DOHH2 (cell line): ENCODE measurements around the gene PALLD.

ENCODE experiments used
- H3F3A ChIP-seq: fragments of 200-600 bp; sonication (generic), shearing (Covaris generic); 2 replicates; pipeline ENCODE4 v1.6.0; 2016; ENCODE audit warnings: antibody characterized with exemption, mild to moderate bottlenecking; ENCODE audit not compliant: control insufficient read depth, insufficient read depth
- H3K27ac ChIP-seq: fragments of 200-600 bp; sonication (generic); 2 replicates; pipeline ENCODE4 v1.5.1; 2014; ENCODE audit warnings: low read depth, mild to moderate bottlenecking, low read length, moderate library complexity
- H3K27me3 ChIP-seq: fragments of 200-600 bp; sonication (generic); 2 replicates; pipeline ENCODE4 v1.6.1; 2014; ENCODE audit warnings: mild to moderate bottlenecking, low read length, mixed read lengths; ENCODE audit not compliant: control insufficient read depth
- H3K36me3 ChIP-seq: fragments of 200-600 bp; sonication (generic); 2 replicates; pipeline ENCODE4 v1.6.1; 2014; ENCODE audit warnings: mild to moderate bottlenecking, low read length, moderate library complexity, mixed read lengths; ENCODE audit not compliant: control insufficient read depth
- H3K4me1 ChIP-seq: fragments of 200-600 bp; sonication (generic); 2 replicates; pipeline ENCODE4 v1.6.1; 2014; ENCODE audit warnings: mild to moderate bottlenecking, low read length, mixed read lengths; ENCODE audit not compliant: control insufficient read depth
- H3K4me2 ChIP-seq: fragments of 200-600 bp; sonication (generic); 2 replicates; pipeline ENCODE4 v1.6.0; 2014; ENCODE audit warnings: mild to moderate bottlenecking, low read length, moderate library complexity
- H3K4me3 ChIP-seq: fragments of 200-600 bp; sonication (generic); 2 replicates; pipeline ENCODE4 v1.5.1; 2014; ENCODE audit warnings: mild to moderate bottlenecking, low read length, mixed read lengths
- H3K79me2 ChIP-seq: fragments of 200-600 bp; sonication (generic); 2 replicates; pipeline ENCODE4 v1.6.1; 2014; ENCODE audit warnings: mild to moderate bottlenecking, low read length, mixed read lengths; ENCODE audit not compliant: control insufficient read depth
- H3K9me2 ChIP-seq: fragments of 200-600 bp; sonication (generic); replicated peaks from 2 replicates; pipeline ENCODE4 v1.6.1; 2014; ENCODE audit warnings: mild to moderate bottlenecking, low read length, mixed read lengths; ENCODE audit not compliant: control insufficient read depth
- H3K9me3 ChIP-seq: fragments of 200-600 bp; sonication (generic); 2 replicates; pipeline ENCODE4 v1.6.1; 2014; ENCODE audit warnings: antibody characterized with exemption, low read length, mixed read lengths; ENCODE audit not compliant: control insufficient read depth, insufficient read depth
- H4K20me1 ChIP-seq: fragments of 200-600 bp; sonication (generic); 2 replicates; pipeline ENCODE4 v1.6.0; 2014; ENCODE audit warnings: low read depth, mild to moderate bottlenecking, antibody characterized with exemption, low read length, moderate library complexity; ENCODE audit not compliant: control insufficient read depth, insufficient read depth
- EZH2phosphoT487 ChIP-seq: fragments of 200-600 bp; sonication (generic); IDR thresholded peaks from 2 replicates; pipeline ENCODE4 v1.6.1; 2017; ENCODE audit warnings: borderline replicate concordance, mild to moderate bottlenecking, antibody characterized with exemption, low read length, moderate library complexity, mixed read lengths
- TF ChIP-seq, protein P1 (sequence below): fragments of 200-600 bp; sonication (generic); IDR thresholded peaks from one replicate; pipeline ENCODE4 v1.5.1; 2014; ENCODE audit warnings: antibody characterized with exemption, mild to moderate bottlenecking, low read depth, low read length; ENCODE audit not compliant: poor library complexity, severe bottlenecking

The PALLD gene

GRCh38 chr4:168893807-168894206, 397.0 kb downstream of the PALLD start:
- no peaks in the 10 kb centered on the region for H4K20me1 ChIP-seq
- TF ChIP-seq, protein P1, sequence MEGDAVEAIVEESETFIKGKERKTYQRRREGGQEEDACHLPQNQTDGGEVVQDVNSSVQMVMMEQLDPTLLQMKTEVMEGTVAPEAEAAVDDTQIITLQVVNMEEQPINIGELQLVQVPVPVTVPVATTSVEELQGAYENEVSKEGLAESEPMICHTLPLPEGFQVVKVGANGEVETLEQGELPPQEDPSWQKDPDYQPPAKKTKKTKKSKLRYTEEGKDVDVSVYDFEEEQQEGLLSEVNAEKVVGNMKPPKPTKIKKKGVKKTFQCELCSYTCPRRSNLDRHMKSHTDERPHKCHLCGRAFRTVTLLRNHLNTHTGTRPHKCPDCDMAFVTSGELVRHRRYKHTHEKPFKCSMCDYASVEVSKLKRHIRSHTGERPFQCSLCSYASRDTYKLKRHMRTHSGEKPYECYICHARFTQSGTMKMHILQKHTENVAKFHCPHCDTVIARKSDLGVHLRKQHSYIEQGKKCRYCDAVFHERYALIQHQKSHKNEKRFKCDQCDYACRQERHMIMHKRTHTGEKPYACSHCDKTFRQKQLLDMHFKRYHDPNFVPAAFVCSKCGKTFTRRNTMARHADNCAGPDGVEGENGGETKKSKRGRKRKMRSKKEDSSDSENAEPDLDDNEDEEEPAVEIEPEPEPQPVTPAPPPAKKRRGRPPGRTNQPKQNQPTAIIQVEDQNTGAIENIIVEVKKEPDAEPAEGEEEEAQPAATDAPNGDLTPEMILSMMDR, result no peak
- no peak for TF ChIP-seq EZH2phosphoT487
- H3K4me3 ChIP-seq, result no peak overlapping the region
- no peaks in the 10 kb centered on the region for H3K9me3 ChIP-seq
- no peaks in the 10 kb centered on the region for H3K79me2 ChIP-seq
- no peak overlapping the region for H3K27ac ChIP-seq
- no peaks in the 10 kb centered on the region for H3F3A ChIP-seq
- H3K4me1 ChIP-seq, result no peaks in the 10 kb centered on the region
- no peak overlapping the region for H3K4me2 ChIP-seq
- H3K9me2 ChIP-seq, result no peaks in the 10 kb centered on the region
- no peaks in the 10 kb centered on the region for H3K27me3 ChIP-seq
- H3K36me3 ChIP-seq, result no peaks in the 10 kb centered on the region

DNA sequence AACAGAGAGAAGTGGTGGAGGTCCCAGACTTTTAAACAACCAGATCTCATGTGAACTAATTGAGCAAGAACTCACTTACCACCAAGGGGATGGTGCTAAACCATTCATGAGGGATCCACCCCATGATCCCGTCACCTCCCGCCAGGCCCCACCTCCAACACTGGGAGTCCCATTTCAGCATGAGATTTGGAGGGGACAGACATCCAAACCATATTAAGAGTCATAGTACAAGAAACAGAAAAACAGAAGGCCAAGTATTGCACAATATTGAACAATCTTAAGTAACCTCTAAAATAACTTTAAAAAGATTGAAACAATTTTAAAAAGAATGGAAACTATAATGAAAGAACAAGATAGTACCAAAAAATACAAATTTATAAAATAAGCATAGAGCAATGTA, 403.2 kb downstream of the PALLD start:
- Histone ChIP-seq H3K4me3 (no peak overlapping the region), H3K4me1 (no peaks in the 10 kb centered on the region), H3K9me2 (no peaks in the 10 kb centered on the region), H3K36me3 (no peaks in the 10 kb centered on the region), H3K9me3 (no peaks in the 10 kb centered on the region), H4K20me1 (no peaks in the 10 kb centered on the region), H3K27ac (no peak overlapping the region), H3K4me2 (no peak overlapping the region), H3K79me2 (no peaks in the 10 kb centered on the region), H3K27me3 (no peaks in the 10 kb centered on the region), H3F3A (no peaks in the 10 kb centered on the region)
- TF ChIP-seq EZH2phosphoT487, result no peak
- TF ChIP-seq, protein P1, result no peak

- Histone ChIP-seq H3K27ac (no peak overlapping the region), H4K20me1 (no peaks in the 10 kb centered on the region), H3K27me3 (no peaks in the 10 kb centered on the region), H3K9me2 (no peaks in the 10 kb centered on the region), H3F3A (no peaks in the 10 kb centered on the region), H3K79me2 (no peaks in the 10 kb centered on the region), H3K4me3 (no peak overlapping the region), H3K36me3 (no peaks in the 10 kb centered on the region), H3K9me3 (no peaks in the 10 kb centered on the region), H3K4me2 (no peak overlapping the region), H3K4me1 (no peaks in the 10 kb centered on the region)
- no peak for TF ChIP-seq EZH2phosphoT487
- TF ChIP-seq, protein P1, result no peak
Measured at GRCh38 chr4:168907119-168907698, 410.4 kb downstream of the PALLD start.
